A549 treated with DMSO at 1 μM for 4 hours (cell line): Measurements from ENCODE around the gene PSMD7. TPM values are rescaled to one million over a fixed set of nuclear protein-coding genes. Genes with fewer than 3 reads are reported as not detected.

Experiments used
- total RNA-seq: library from RNA; stranded (reverse); fragments of 200-300 nt; extraction: Qiagen RNA extraction; gene quantifications from 5 replicates; pipeline ENCODE4 v1.2.3, GENCODE V29; 2022; ENCODE audit warnings: low read depth

The PSMD7 gene
- 134 to 190 TPM (median 145 TPM) in 5 replicates for total RNA-seq

GRCh38 chr16:74296432-74297144 lies at the start of gene PSMD7:
TSS of gene PSMD7 (plus strand) at chr16:74296814. CDS start at chr16:74296915, 101 bp downstream.

Other genes with a start within 250 kb of the PSMD7 start
- 0.35 to 0.40 TPM (median 0.37 TPM) in 3 of 5 replicates, not detected in the others for gene NPIPB15, start 79.5 kb downstream of the PSMD7 start, total RNA-seq
- gene CLEC18B, start 124.7 kb downstream of the PSMD7 start, total RNA-seq: 0.03 to 0.63 TPM (median 0.33 TPM) in 5 replicates